H9 (cell line): ENCODE measurements around the gene ZNF3. TPM values are rescaled to one million over a fixed set of nuclear protein-coding genes. Genes with fewer than 3 reads are reported as not detected.
A peak's percentile ranks its signal among the peaks of the same experiment; 100 is the strongest.

Source experiments
- DNase-seq: peaks from one replicate; pipeline ENCODE4 v3.0.0-alpha.2; 2017
- H2AFZ ChIP-seq: one replicate; pipeline ENCODE4 v1.6.1; 2013; ENCODE audit warnings: mild to moderate bottlenecking, low read length, control low read depth, moderate library complexity
- H2AK5ac ChIP-seq: 2 replicates; pipeline ENCODE4 v1.6.1; 2013; ENCODE audit warnings: low read length, control low read depth, mixed read lengths; ENCODE audit not compliant: insufficient read length
- H2BK120ac ChIP-seq: one replicate; pipeline ENCODE4 v1.6.1; 2013; ENCODE audit warnings: low read depth, mild to moderate bottlenecking, low read length, control low read depth, inconsistent platforms; ENCODE audit not compliant: poor library complexity, severe bottlenecking
- H2BK12ac ChIP-seq: 2 replicates; pipeline ENCODE4 v1.6.1; 2013; ENCODE audit warnings: low read length, control low read depth, mixed read lengths, low read depth; ENCODE audit not compliant: insufficient read length
- H2BK15ac ChIP-seq: 2 replicates; pipeline ENCODE4 v1.6.1; 2013; ENCODE audit warnings: low read depth, low read length, control low read depth
- H2BK20ac ChIP-seq: one replicate; pipeline ENCODE4 v1.6.1; 2013; ENCODE audit warnings: low read depth, mild to moderate bottlenecking, low read length, control low read depth, inconsistent platforms; ENCODE audit not compliant: poor library complexity, severe bottlenecking
- H2BK5ac ChIP-seq: 2 replicates; pipeline ENCODE4 v1.6.1; 2013; ENCODE audit warnings: low read length, control low read depth, mixed read lengths; ENCODE audit not compliant: insufficient read length
- H3K14ac ChIP-seq: 2 replicates; pipeline ENCODE4 v1.6.1; 2013; ENCODE audit warnings: low read length, control low read depth; ENCODE audit not compliant: insufficient read depth
- H3K18ac ChIP-seq: 2 replicates; pipeline ENCODE4 v1.6.1; 2013; ENCODE audit warnings: low read depth, mild to moderate bottlenecking, mixed read lengths, low read length, control low read depth; ENCODE audit not compliant: insufficient read length
- H3K23ac ChIP-seq: 2 replicates; pipeline ENCODE4 v1.6.1; 2013; ENCODE audit warnings: low read length, control low read depth, mixed read lengths, low read depth; ENCODE audit not compliant: insufficient read length
- H3K23me2 ChIP-seq: 2 replicates; pipeline ENCODE4 v1.6.1; 2013; ENCODE audit warnings: low read depth, mild to moderate bottlenecking, mixed read lengths, low read length, control low read depth; ENCODE audit not compliant: insufficient read length, poor library complexity, severe bottlenecking
- H3K27ac ChIP-seq: 2 replicates; pipeline ENCODE4 v1.5.1; 2013; ENCODE audit warnings: low read length, control low read depth, mixed read lengths, low read depth; ENCODE audit not compliant: insufficient read length
- H3K27me3 ChIP-seq: 2 replicates; pipeline ENCODE4 v1.6.1; 2013; ENCODE audit warnings: low read length, control low read depth, inconsistent platforms; ENCODE audit not compliant: insufficient read depth
- H3K4ac ChIP-seq: 2 replicates; pipeline ENCODE4 v1.6.1; 2013; ENCODE audit warnings: low read depth, mild to moderate bottlenecking, control low read depth, inconsistent platforms, low read length, moderate library complexity
- H3K4me1 ChIP-seq: 2 replicates; pipeline ENCODE4 v1.6.1; 2013; ENCODE audit warnings: low read length, control low read depth, inconsistent platforms; ENCODE audit not compliant: insufficient read depth
- H3K4me2 ChIP-seq: 2 replicates; pipeline ENCODE4 v1.6.1; 2013; ENCODE audit warnings: low read length, control low read depth, mixed read lengths; ENCODE audit not compliant: insufficient read length, insufficient read depth
- H3K56ac ChIP-seq: 2 replicates; pipeline ENCODE4 v1.6.1; 2013; ENCODE audit warnings: low read depth, mild to moderate bottlenecking, mixed read lengths, low read length, control low read depth; ENCODE audit not compliant: insufficient read length
- H3K79me1 ChIP-seq: 2 replicates; pipeline ENCODE4 v1.6.1; 2013; ENCODE audit warnings: low read depth, mild to moderate bottlenecking, moderate library complexity, low read length, control low read depth, inconsistent platforms; ENCODE audit not compliant: insufficient read depth, poor library complexity, severe bottlenecking
- H3K79me2 ChIP-seq: 2 replicates; pipeline ENCODE4 v1.6.1; 2013; ENCODE audit warnings: low read length, control low read depth, inconsistent platforms; ENCODE audit not compliant: insufficient read depth
- H3K9ac ChIP-seq: 2 replicates; pipeline ENCODE4 v1.6.1; 2013; ENCODE audit warnings: low read length, control low read depth, mixed read lengths; ENCODE audit not compliant: insufficient read length; ENCODE audit errors: extremely low read depth
- H3K9me3 ChIP-seq: one replicate; pipeline ENCODE4 v1.6.1; 2013; ENCODE audit warnings: low read depth, low read length, inconsistent platforms; ENCODE audit not compliant: control insufficient read depth
- H3T11ph ChIP-seq: one replicate; pipeline ENCODE4 v1.6.1; 2013; ENCODE audit warnings: mild to moderate bottlenecking, low read length, control low read depth, inconsistent platforms
- H4K20me1 ChIP-seq: one replicate; pipeline ENCODE4 v1.6.1; 2013; ENCODE audit not compliant: control insufficient read depth, insufficient read length, insufficient read depth
- H4K5ac ChIP-seq: 2 replicates; pipeline ENCODE4 v1.6.1; 2013; ENCODE audit warnings: low read depth, mild to moderate bottlenecking, mixed read lengths, low read length, control low read depth; ENCODE audit not compliant: insufficient read length
- H4K8ac ChIP-seq: replicated peaks from 2 replicates; pipeline ENCODE4 v1.6.1; 2013; ENCODE audit warnings: low read length, control low read depth, mixed read lengths, low read depth; ENCODE audit not compliant: insufficient read length
- H4K91ac ChIP-seq: 2 replicates; pipeline ENCODE4 v1.6.1; 2013; ENCODE audit warnings: low read depth, mild to moderate bottlenecking, moderate library complexity, mixed read lengths, low read length, control low read depth; ENCODE audit not compliant: insufficient read length
- H3K27ac Mint-ChIP-seq, 3 experiments: 2 replicates in 2 of 3; 3 replicates in 1 of 3; pipeline ENCODE4 v1.8.0; 2020 to 2021; ENCODE audit warnings: mixed read lengths in 3 of 3, mild to moderate bottlenecking in 1 of 3, moderate library complexity in 1 of 3
- H3K27me3 Mint-ChIP-seq: 2 replicates; pipeline ENCODE4 v1.8.0; 2021; ENCODE audit warnings: low read depth, mild to moderate bottlenecking, moderate library complexity, mixed read lengths
- H3K36me3 Mint-ChIP-seq, 3 experiments: 2 replicates in 2 of 3; 3 replicates in 1 of 3; pipeline ENCODE4 v1.8.0; 2020 to 2021; ENCODE audit warnings: low read depth in 3 of 3, mixed read lengths in 3 of 3; ENCODE audit not compliant: insufficient read depth in 1 of 3
- H3K4me1 Mint-ChIP-seq, 2 experiments: 2 replicates each; pipeline ENCODE4 v1.8.0; 2020; ENCODE audit warnings: mixed read lengths in 2 of 2
- H3K4me3 Mint-ChIP-seq, 2 experiments: 2 replicates in 1 of 2; 3 replicates in 1 of 2; pipeline ENCODE4 v1.8.0; 2020 to 2021; ENCODE audit warnings: mild to moderate bottlenecking in 2 of 2, mixed read lengths in 2 of 2, moderate library complexity in 1 of 2
- H3K9me3 Mint-ChIP-seq, 2 experiments: 2 replicates in 1 of 2; 3 replicates in 1 of 2; pipeline ENCODE4 v1.8.0; 2020; ENCODE audit warnings: mild to moderate bottlenecking in 2 of 2, mixed read lengths in 2 of 2, moderate library complexity in 1 of 2
- WGBS: extraction: QIAGEN DNeasy Blood & Tissue Kit; methylation state at CpG from one replicate; pipeline ENCODE4 v1.1.7; 2013; ENCODE audit warnings: missing lambda C conversion rate, low lambda C conversion rate, mixed read lengths; ENCODE audit not compliant: insufficient read length; ENCODE audit errors: extremely low coverage; 5-methylcytosine and 5-hydroxymethylcytosine counted together
- total RNA-seq: library from RNA; stranded (reverse); gene quantifications from 2 replicates; pipeline ENCODE4 v1.2.1, GENCODE V29; 2021
- TF ChIP-seq, protein P1 (sequence below): fragments of 200-600 bp; sonication (generic); conservative IDR thresholded peaks from 3 replicates; pipeline ENCODE4 v1.8.0; 2021; ENCODE audit warnings: antibody characterized with exemption, mild to moderate bottlenecking

The ZNF3 gene
- total RNA-seq, 1 experiment from 2014 or later, result 60.4 TPM

DNA sequence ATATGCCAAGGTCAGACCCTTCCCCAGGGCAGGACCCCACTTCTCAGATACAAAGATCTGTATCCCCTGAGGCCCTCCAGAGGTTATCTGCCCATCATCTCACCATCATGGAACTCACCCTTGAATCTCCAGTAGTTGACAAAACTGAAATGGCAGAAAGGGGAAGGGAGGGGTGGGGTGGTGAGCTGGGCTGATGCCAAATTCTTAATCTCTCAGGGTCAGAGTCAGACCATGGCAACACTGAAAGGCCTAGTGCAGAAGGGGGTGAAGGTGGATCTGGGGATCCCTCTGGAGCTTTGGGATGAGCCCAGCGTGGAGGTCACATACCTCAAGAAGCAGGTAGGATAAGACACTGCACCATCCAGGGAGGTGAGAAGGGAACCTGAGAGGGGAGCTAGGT lies 41.0 kb upstream of the ZNF3 start:
- H4K91ac ChIP-seq, result no peak overlapping the region
- peak overlapping the region in 2 of 3 experiments; percentile 61 to 86; a peak in 3 of 7 replicates for H3K27ac Mint-ChIP-seq

More for the DNA sequence above, 41.0 kb upstream of the ZNF3 start:
- Histone ChIP-seq H3K27me3 (no peaks in the 10 kb centered on the region), H3K79me2 (no peaks in the 10 kb centered on the region), H4K20me1 (no peaks in the 10 kb centered on the region), H2AK5ac (no peak overlapping the region), H3T11ph (no peak overlapping the region), H3K4me1 (no peaks in the 10 kb centered on the region), H3K9ac (no peak overlapping the region), H2BK120ac (no peak overlapping the region), H2BK12ac (no peak overlapping the region), H3K9me3 (no peaks in the 10 kb centered on the region), H3K27ac (no peak overlapping the region), H3K23ac (no peak overlapping the region), H4K5ac (no peak overlapping the region), H2AFZ (no peak overlapping the region), H3K79me1 (no peaks in the 10 kb centered on the region), H3K18ac (no peak overlapping the region), H3K4ac (no peak overlapping the region), H2BK5ac (no peak overlapping the region), H3K23me2 (peaks cover 15% of the 10 kb centered on the region), H3K4me2 (no peak overlapping the region), H2BK15ac (no peak overlapping the region), H3K56ac (no peak overlapping the region), H3K14ac (no peak overlapping the region), H4K8ac (no peak overlapping the region), H2BK20ac (no peak overlapping the region)
- no peak for DNase-seq
- Mint-ChIP-seq H3K36me3 (peaks cover 6 to 14% (median 9%) of the 10 kb centered on the region in 3 experiments; a peak in 4 of 7 replicates), H3K4me3 (peak overlapping the region in 1 of 2 experiments; percentile 40; a peak in 1 of 5 replicates), H3K4me1 (peaks cover 12 to 21% of the 10 kb centered on the region in 2 experiments), H3K9me3 (no peaks in the 10 kb centered on the region), H3K27me3 (no peaks in the 10 kb centered on the region; the same call in 1 of the 2 replicates)
- WGBS, result no CpG with 5 or more reads among the region's 1 CpG
- TF ChIP-seq, protein P1, sequence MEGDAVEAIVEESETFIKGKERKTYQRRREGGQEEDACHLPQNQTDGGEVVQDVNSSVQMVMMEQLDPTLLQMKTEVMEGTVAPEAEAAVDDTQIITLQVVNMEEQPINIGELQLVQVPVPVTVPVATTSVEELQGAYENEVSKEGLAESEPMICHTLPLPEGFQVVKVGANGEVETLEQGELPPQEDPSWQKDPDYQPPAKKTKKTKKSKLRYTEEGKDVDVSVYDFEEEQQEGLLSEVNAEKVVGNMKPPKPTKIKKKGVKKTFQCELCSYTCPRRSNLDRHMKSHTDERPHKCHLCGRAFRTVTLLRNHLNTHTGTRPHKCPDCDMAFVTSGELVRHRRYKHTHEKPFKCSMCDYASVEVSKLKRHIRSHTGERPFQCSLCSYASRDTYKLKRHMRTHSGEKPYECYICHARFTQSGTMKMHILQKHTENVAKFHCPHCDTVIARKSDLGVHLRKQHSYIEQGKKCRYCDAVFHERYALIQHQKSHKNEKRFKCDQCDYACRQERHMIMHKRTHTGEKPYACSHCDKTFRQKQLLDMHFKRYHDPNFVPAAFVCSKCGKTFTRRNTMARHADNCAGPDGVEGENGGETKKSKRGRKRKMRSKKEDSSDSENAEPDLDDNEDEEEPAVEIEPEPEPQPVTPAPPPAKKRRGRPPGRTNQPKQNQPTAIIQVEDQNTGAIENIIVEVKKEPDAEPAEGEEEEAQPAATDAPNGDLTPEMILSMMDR, result no peak
